MM.1S (cell line): Measurements from ENCODE around the gene TBL1X.

ENCODE experiments used
- CTCF ChIP-seq: fragments of 300-600 bp; sonication (generic); IDR thresholded peaks from 2 replicates; pipeline ENCODE4 v1.5.1; 2016; ENCODE audit warnings: antibody characterized with exemption, low read length, mixed read lengths
- EZH2 ChIP-seq: fragments of 300-600 bp; sonication (generic); optimal IDR thresholded peaks from 2 replicates; pipeline ENCODE3; 2017; ENCODE audit warnings: low read depth, mild to moderate bottlenecking, antibody characterized with exemption, low read length, mixed read lengths

GRCh38 chrX:9518889-9519288 is 54.0 kb downstream of the TBL1X start:
- no peak for TF ChIP-seq CTCF
- TF ChIP-seq EZH2: no peak
